Measurements from ENCODE around the gene SINHCAF.

Gene SINHCAF

GRCh38 chr12:31234053-31234840 is 91.7 kb downstream of the SINHCAF start:
- DNase-seq (ENCODE audit: low spot score), result no peak

- DNase-seq (ENCODE audit: low spot score), result no peak
These were observed 92.8 kb downstream of the SINHCAF start for GRCh38 chr12:31233061-31233730.

GRCh38 chr12:31232361-31232965 is 93.5 kb downstream of the SINHCAF start:
- no peak for DNase-seq (ENCODE audit: low spot score)

GRCh38 chr12:31231611-31232360 is 94.2 kb downstream of the SINHCAF start:
- DNase-seq (ENCODE audit: low spot score), result no peak

Measured in cerebellar cortex (tissue), 1 donor.